Cardiac septum (tissue), 1 donor: Measurements from ENCODE around the gene GPR153. TPM values are rescaled to one million over a fixed set of nuclear protein-coding genes. Genes with fewer than 3 reads are reported as not detected.

ENCODE experiments used
- total RNA-seq: library from RNA; stranded (reverse); fragmentation: NEBNext Ultra II Directional; extraction: Animal tissue kit (Norgen Biotek cat#: 25700); gene quantifications from one replicate; pipeline ENCODE4 v1.2.1, GENCODE V29; 2021
- donor health status: DM: no; HTN: no; CAD: no.

The GPR153 gene
- total RNA-seq, 1 donor from 2014 or later, result 7.0 TPM

Other genes with a start within 250 kb of the GPR153 start
- 19.3 TPM for gene KCNAB2, start 215.2 kb downstream of the GPR153 start, total RNA-seq
- 0.81 TPM for gene CHD5, start 80.8 kb downstream of the GPR153 start, total RNA-seq
- 205 TPM for gene RPL22, start 61.5 kb downstream of the GPR153 start, total RNA-seq
- 91.0 TPM for gene RNF207, start 55.0 kb downstream of the GPR153 start, total RNA-seq
- 71.2 TPM for gene ICMT, start 25.1 kb downstream of the GPR153 start, total RNA-seq
- not detected for gene HES3, start 16.9 kb downstream of the GPR153 start, total RNA-seq
- gene ACOT7, start 132.7 kb upstream of the GPR153 start, total RNA-seq, result 13.8 TPM
- gene HES2, start 158.8 kb upstream of the GPR153 start, total RNA-seq, result not detected
- gene ESPN, start 163.7 kb upstream of the GPR153 start, total RNA-seq, result 0.32 TPM
- gene TNFRSF25, start 205.1 kb upstream of the GPR153 start, total RNA-seq, result 8.5 TPM
- 14.9 TPM for gene PLEKHG5, start 230.6 kb upstream of the GPR153 start, total RNA-seq